ENCODE results near the gene BLACAT1.

The BLACAT1 gene

GRCh38 chr1:205477759-205478247 is 22.0 kb upstream of the BLACAT1 start:
- Histone ChIP-seq H4K20me1 (ENCODE audit: insufficient read depth, low read length) (no peaks in the 10 kb centered on the region; the same call in 1 of the 2 replicates), H2AFZ (ENCODE audit: low read depth, low read length) (no peak overlapping the region), H3K4me1 (ENCODE audit: insufficient read depth, low read length) (no peaks in the 10 kb centered on the region), H3K27ac (ENCODE audit: low read length) (no peak overlapping the region), H3K9ac (ENCODE audit: low read depth, low read length) (no peak overlapping the region), H3K4me2 (ENCODE audit: insufficient read depth, low read length) (no peak overlapping the region), H3K4me3 (ENCODE audit: low read depth in 1 of 2, low read length in 2 of 2) (no peak overlapping the region), H3K27me3 (ENCODE audit: insufficient read depth, low read length, poor library complexity) (peaks cover 11% of the 10 kb centered on the region), H3K79me2 (ENCODE audit: insufficient read depth, low read length) (no peaks in the 10 kb centered on the region), H3K9me3 (ENCODE audit: insufficient read depth, low read length, severe bottlenecking) (no peaks in the 10 kb centered on the region), H3K36me3 (ENCODE audit: insufficient read depth, low read length) (no peaks in the 10 kb centered on the region)
- no peak for TF ChIP-seq CTCF (IDR thresholded peaks at IDR 0.05; ENCODE audit: borderline replicate concordance, extremely low read depth, low read length, poor library complexity, severe bottlenecking)
- no peak for TF ChIP-seq EZH2 (IDR thresholded peaks at IDR 0.05; ENCODE audit: borderline replicate concordance, low read depth, low read length, severe bottlenecking)
- no peak for ATAC-seq (ENCODE audit: insufficient read depth, low read depth)
- no peak for DNase-seq

- TF ChIP-seq EZH2 (IDR thresholded peaks at IDR 0.05; ENCODE audit: borderline replicate concordance, low read depth, low read length, severe bottlenecking) (no peak), CTCF (IDR thresholded peaks at IDR 0.05; ENCODE audit: borderline replicate concordance, extremely low read depth, low read length, poor library complexity, severe bottlenecking) (no peak)
- no peak overlapping the region for H3K9ac ChIP-seq (ENCODE audit: low read depth, low read length)
- no peak overlapping the region for H3K4me3 ChIP-seq (ENCODE audit: low read depth in 1 of 2, low read length in 2 of 2)
- no peak overlapping the region for H3K4me2 ChIP-seq (ENCODE audit: insufficient read depth, low read length)
- no peaks in the 10 kb centered on the region for H3K9me3 ChIP-seq (ENCODE audit: insufficient read depth, low read length, severe bottlenecking)
- no peak overlapping the region for H2AFZ ChIP-seq (ENCODE audit: low read depth, low read length)
- no peaks in the 10 kb centered on the region for H3K36me3 ChIP-seq (ENCODE audit: insufficient read depth, low read length)
- no peak overlapping the region for H3K27ac ChIP-seq (ENCODE audit: low read length)
- no peaks in the 10 kb centered on the region for H3K79me2 ChIP-seq (ENCODE audit: insufficient read depth, low read length)
- no peaks in the 10 kb centered on the region; the same call in 1 of the 2 replicates for H4K20me1 ChIP-seq (ENCODE audit: insufficient read depth, low read length)
- peaks cover 10% of the 10 kb centered on the region for H3K27me3 ChIP-seq (ENCODE audit: insufficient read depth, low read length, poor library complexity)
- ATAC-seq (ENCODE audit: insufficient read depth, low read depth): no peak; the same call in 2 of the 3 replicates
- DNase-seq: no peak
- H3K4me1 ChIP-seq (ENCODE audit: insufficient read depth, low read length): no peaks in the 10 kb centered on the region
Measured at GRCh38 chr1:205477121-205477758, 21.4 kb upstream of the BLACAT1 start.

- no peaks in the 10 kb centered on the region for H3K36me3 ChIP-seq (ENCODE audit: insufficient read depth, low read length)
- no peak overlapping the region for H2AFZ ChIP-seq (ENCODE audit: low read depth, low read length)
- no peak for TF ChIP-seq CTCF (IDR thresholded peaks at IDR 0.05; ENCODE audit: borderline replicate concordance, extremely low read depth, low read length, poor library complexity, severe bottlenecking)
- no peak overlapping the region for H3K4me2 ChIP-seq (ENCODE audit: insufficient read depth, low read length)
- peaks cover 4% of the 10 kb centered on the region for H3K27me3 ChIP-seq (ENCODE audit: insufficient read depth, low read length, poor library complexity)
- H3K79me2 ChIP-seq (ENCODE audit: insufficient read depth, low read length): no peaks in the 10 kb centered on the region
- H3K4me1 ChIP-seq (ENCODE audit: insufficient read depth, low read length): no peaks in the 10 kb centered on the region
- H3K9me3 ChIP-seq (ENCODE audit: insufficient read depth, low read length, severe bottlenecking): no peaks in the 10 kb centered on the region
- H3K4me3 ChIP-seq (ENCODE audit: low read depth in 1 of 2, low read length in 2 of 2): no peak overlapping the region
- ATAC-seq (ENCODE audit: insufficient read depth, low read depth): no peak
- DNase-seq: no peak
- no peak overlapping the region for H3K9ac ChIP-seq (ENCODE audit: low read depth, low read length)
- H3K27ac ChIP-seq (ENCODE audit: low read length): no peak overlapping the region
- H4K20me1 ChIP-seq (ENCODE audit: insufficient read depth, low read length): no peaks in the 10 kb centered on the region; the same call in 1 of the 2 replicates
Measured at GRCh38 chr1:205476648-205477047, 20.8 kb upstream of the BLACAT1 start.
